GM12801 (cell line): ENCODE data around the gene GPR176.

Source experiments
- CTCF ChIP-seq: IDR thresholded peaks from one replicate; pipeline ENCODE4 v1.5.1; 2011; ENCODE audit warnings: control low read depth; ENCODE audit not compliant: insufficient read length; ENCODE audit errors: extremely low read depth

Gene GPR176

DNA sequence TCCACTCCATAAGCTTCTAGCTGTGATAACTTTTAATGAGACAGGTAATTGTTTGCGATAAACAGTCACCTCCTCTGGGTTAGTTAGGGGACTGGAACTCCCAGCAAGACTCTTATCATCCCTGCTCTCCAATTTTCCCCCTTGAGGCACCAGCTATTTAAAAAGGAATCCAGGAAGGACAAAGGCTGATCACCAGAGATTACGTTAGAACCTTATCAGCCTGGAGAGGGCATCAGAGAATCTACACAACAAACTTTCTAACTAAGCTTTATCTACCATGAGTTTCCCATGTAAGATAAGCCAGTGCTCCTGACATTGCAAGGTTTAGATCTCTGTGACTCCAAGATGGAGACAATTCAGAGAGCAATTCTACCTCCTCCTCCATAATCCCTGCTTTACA, 31.3 kb downstream of the GPR176 start:
- TF ChIP-seq CTCF, result no peak

DNA sequence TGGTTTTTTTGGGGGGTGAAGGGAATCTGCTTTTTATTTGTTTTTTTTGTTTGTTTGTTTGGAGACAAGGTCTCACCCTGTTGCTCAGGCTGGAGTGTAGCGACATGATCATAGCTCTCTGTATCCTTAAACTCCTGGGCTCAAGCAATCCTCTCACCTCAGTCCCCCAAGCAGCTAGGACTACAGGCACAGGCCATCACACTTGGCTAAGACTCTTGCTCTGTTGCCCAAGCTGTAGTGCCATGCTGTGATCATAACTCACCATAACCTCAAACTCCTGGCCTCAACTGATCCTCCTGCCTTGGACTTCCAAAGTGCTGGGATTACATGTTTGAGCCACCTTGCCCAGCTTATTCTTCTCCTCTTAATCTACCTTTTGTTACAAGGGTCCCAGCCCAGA, 31.8 kb downstream of the GPR176 start:
- TF ChIP-seq CTCF, result no peak

DNA sequence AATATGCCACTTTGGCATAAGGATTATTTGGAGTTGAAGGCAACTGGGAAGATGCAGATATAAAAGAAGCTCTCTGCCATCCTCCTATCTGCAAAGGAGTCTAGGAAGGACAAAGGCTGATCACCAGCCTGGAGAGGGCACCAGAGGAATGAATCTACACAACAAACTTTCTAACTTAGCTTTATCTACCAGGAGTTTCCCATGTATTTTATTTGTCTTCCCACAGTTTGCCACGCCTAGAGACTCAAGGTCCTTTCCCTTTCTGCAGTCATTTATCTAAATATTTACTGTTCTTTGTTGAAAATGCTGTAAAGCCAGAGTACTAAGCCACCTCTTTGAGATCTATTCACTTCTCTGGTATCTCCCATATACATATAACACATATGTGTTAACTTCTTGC, 32.2 kb downstream of the GPR176 start:
- TF ChIP-seq CTCF, result no peak

DNA sequence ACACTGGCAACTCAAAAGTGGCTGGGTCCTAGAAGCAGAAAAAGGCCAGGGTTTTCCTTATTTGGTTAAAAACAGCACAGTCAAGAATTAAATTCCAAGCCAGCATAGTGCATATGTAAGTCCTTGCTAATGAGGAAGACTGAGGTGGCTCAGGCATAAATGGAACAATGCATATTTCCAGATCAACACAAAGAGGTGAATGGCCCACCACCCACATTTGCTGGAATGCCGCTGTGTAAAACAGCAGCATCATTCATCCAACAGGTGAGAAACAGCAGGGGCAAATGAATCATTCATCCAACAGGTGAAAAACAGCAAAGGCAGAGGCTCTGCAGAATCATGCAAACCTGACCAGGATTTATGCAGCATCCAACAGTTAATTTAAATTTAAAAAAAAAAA, 32.9 kb downstream of the GPR176 start:
- no peak for TF ChIP-seq CTCF

GRCh38 chr15:39886418-39886817, 33.6 kb downstream of the GPR176 start:
- TF ChIP-seq CTCF, result no peak

DNA sequence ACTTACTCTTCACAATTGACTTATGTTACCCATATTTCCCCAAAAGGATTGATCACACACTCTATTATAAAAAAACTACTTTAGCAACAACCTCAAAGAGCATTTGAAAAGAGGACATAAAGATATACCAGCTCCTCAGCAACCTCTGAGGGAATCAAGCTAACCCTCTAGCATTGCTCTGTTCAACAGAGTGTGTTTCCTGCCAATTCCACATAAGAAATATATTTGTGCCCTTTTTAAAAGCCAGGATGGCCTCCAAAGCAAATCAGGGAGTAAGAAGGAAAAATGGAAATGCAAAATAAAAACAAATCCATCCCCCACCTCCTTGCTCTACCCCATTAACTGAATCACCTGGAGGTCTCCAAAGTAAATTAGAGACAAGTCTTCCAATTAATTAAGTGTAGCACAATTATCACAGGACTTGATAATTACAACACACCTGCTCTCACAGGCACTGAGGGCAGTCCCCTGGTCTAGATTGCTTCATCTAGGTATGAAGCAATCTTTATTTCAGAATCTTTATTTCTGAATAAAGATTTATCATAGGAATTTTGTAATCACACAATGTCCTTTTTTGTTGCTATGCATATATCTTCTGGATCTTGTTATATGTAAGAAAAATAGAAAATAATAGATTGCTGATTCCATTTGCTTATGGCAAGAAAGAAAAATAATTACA, 34.8 kb downstream of the GPR176 start:
- no peak for TF ChIP-seq CTCF

DNA sequence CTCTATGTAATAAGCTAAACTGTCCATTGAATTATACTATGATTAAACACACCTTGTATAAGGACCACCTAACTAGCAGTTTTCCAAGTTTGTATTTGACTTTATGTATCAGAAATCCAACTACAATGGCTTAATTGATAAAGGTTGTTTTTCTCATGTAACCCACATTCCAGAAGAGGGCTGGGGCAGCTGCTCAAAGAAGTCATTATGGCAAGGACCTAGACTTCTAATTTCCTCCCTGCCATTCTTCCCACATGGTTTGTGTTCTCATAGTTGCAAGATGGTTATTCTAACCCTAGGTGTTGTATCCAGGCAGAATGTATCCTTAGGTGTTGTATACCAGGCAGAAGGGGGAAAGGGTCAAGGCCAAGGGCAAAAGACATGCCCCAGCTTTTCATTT, 35.7 kb downstream of the GPR176 start:
- TF ChIP-seq CTCF, result no peak

- no peak for TF ChIP-seq CTCF
Observed at GRCh38 chr15:39882602-39883001, 37.5 kb downstream of the GPR176 start.
